ENCODE measurements around the gene ANXA4. TPM values are rescaled to one million over a fixed set of nuclear protein-coding genes. Genes with fewer than 3 reads are reported as not detected.

Gene ANXA4
- total RNA-seq, 4 donors from 2014 or later = 106 to 216 (median 156) TPM

DNA sequence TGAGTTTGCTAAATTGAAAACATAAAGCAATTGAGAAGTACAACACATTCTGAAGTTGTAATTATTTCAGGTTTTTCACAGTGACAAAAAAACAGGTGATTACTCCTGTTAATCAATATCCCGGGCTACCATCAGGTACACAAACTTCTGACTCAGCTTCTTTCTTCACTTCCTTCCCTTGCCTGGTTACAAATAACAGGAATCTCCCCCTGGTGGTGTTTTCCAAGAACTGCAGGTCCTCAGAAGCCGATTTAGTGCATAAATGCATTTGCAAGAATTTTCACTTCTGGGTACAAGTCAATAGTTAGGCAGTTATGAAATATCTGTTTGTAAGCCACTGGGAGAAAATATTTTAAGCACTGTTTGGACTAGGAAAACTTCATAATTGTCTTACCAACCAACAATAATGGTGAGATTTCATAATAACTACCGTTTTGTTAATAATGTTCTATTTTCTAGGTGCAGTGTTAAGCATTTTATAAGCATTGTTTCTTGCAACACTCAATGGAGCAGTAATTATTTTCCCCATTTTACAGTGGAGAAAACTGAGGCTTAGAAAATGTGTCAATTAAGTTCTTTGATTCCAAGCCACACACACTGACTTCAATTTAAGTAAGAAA, 75.1 kb downstream of the ANXA4 start:
- peaks cover 0 to 63% (median 3%) of the 10 kb centered on the region in 3 donors for H3K36me3 ChIP-seq
- DNase-seq = peak in 2 of 3 donors; percentile 79 to 93
- H3K27me3 ChIP-seq = no peaks in the 10 kb centered on the region
- H3K4me1 ChIP-seq = no peaks in the 10 kb centered on the region
- no peak overlapping the region for H3K4me3 ChIP-seq
- no peaks in the 10 kb centered on the region for H3K9me3 ChIP-seq
- TF ChIP-seq, protein P1, sequence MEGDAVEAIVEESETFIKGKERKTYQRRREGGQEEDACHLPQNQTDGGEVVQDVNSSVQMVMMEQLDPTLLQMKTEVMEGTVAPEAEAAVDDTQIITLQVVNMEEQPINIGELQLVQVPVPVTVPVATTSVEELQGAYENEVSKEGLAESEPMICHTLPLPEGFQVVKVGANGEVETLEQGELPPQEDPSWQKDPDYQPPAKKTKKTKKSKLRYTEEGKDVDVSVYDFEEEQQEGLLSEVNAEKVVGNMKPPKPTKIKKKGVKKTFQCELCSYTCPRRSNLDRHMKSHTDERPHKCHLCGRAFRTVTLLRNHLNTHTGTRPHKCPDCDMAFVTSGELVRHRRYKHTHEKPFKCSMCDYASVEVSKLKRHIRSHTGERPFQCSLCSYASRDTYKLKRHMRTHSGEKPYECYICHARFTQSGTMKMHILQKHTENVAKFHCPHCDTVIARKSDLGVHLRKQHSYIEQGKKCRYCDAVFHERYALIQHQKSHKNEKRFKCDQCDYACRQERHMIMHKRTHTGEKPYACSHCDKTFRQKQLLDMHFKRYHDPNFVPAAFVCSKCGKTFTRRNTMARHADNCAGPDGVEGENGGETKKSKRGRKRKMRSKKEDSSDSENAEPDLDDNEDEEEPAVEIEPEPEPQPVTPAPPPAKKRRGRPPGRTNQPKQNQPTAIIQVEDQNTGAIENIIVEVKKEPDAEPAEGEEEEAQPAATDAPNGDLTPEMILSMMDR (IDR thresholded peaks at IDR 0.05) = peak; percentile 82 to 99 (median 99)
- TF ChIP-seq POLR2A (IDR thresholded peaks at IDR 0.05) = no peak
- H3K27ac ChIP-seq = no peak overlapping the region

- TF ChIP-seq, protein P1 (IDR thresholded peaks at IDR 0.05) = no peak
- TF ChIP-seq POLR2A (IDR thresholded peaks at IDR 0.05) = no peak
- H3K36me3 ChIP-seq = peaks cover 0 to 62% (median 3%) of the 10 kb centered on the region in 3 donors
- no peak overlapping the region for H3K4me3 ChIP-seq
- no peaks in the 10 kb centered on the region for H3K27me3 ChIP-seq
- no peaks in the 10 kb centered on the region for H3K9me3 ChIP-seq
- H3K4me1 ChIP-seq = no peaks in the 10 kb centered on the region
- DNase-seq = no peak
- no peak overlapping the region for H3K27ac ChIP-seq
Observed at GRCh38 chr2:69817729-69818501, 76.0 kb downstream of the ANXA4 start.

GRCh38 chr2:69827796-69828540, 86.0 kb downstream of the ANXA4 start:
- TF ChIP-seq POLR2A (IDR thresholded peaks at IDR 0.05) = no peak
- TF ChIP-seq, protein P1 (IDR thresholded peaks at IDR 0.05) = no peak
- H3K27ac ChIP-seq = no peak overlapping the region
- H3K4me1 ChIP-seq = peaks cover 0 to 17% (median 5%) of the 10 kb centered on the region in 4 donors
- H3K36me3 ChIP-seq = peaks cover 0 to 5% (median 0%) of the 10 kb centered on the region in 3 donors
- no peaks in the 10 kb centered on the region for H3K27me3 ChIP-seq
- no peak overlapping the region for H3K4me3 ChIP-seq
- no peak for DNase-seq
- H3K9me3 ChIP-seq = no peaks in the 10 kb centered on the region

- no peak for DNase-seq
- Histone ChIP-seq H3K9me3 (no peaks in the 10 kb centered on the region), H3K36me3 (peaks cover 0 to 10% (median 0%) of the 10 kb centered on the region in 3 donors), H3K4me1 (peaks cover 0 to 26% (median 5%) of the 10 kb centered on the region in 4 donors), H3K27me3 (no peaks in the 10 kb centered on the region), H3K4me3 (peak overlapping the region; percentile 83 to 100 (median 94)), H3K27ac (peak overlapping the region; percentile 86 to 96 (median 92))
- TF ChIP-seq, protein P1 (IDR thresholded peaks at IDR 0.05) = no peak
- TF ChIP-seq POLR2A (IDR thresholded peaks at IDR 0.05) = no peak
Observed at GRCh38 chr2:69828938-69829255, 87.0 kb downstream of the ANXA4 start.

- H3K4me3 ChIP-seq = peak within 1 kb of the TSS; percentile 83 to 100 (median 94)
- no peaks in the 10 kb centered on the region for H3K9me3 ChIP-seq
- DNase-seq = peak; percentile 97 to 99 (median 99)
- H3K27ac ChIP-seq = peak within 1 kb of the TSS; percentile 86 to 96 (median 92)
- TF ChIP-seq POLR2A (IDR thresholded peaks at IDR 0.05) = peak; percentile 65 to 86
- TF ChIP-seq, protein P1 (IDR thresholded peaks at IDR 0.05) = no peak
- peaks cover 0 to 10% (median 0%) of the 10 kb centered on the region in 3 donors for H3K36me3 ChIP-seq
- peaks cover 0 to 29% (median 5%) of the 10 kb centered on the region in 4 donors for H3K4me1 ChIP-seq
- H3K27me3 ChIP-seq = no peaks in the 10 kb centered on the region
Observed at GRCh38 chr2:69829256-69830044, 87.5 kb downstream of the ANXA4 start, which contains the start of gene GMCL1. Gene GMCL1 (plus strand): TSS chr2:69829660. CDS start chr2:69829893, 233 bp downstream.
